Measurements from ENCODE around the gene LRRC8E. TPM values are rescaled to one million over a fixed set of nuclear protein-coding genes. Genes with fewer than 3 reads are reported as not detected.

Gene LRRC8E
- total RNA-seq, 1 experiment from 2014 or later = 18.1 TPM

- Histone ChIP-seq H3K27me3 (ENCODE audit: insufficient read depth, low read length) (no peaks in the 10 kb centered on the region), H3K4me1 (ENCODE audit: control insufficient read depth in 1 of 2, insufficient read depth in 2 of 2, low read length in 2 of 2) (peaks cover 11 to 23% of the 10 kb centered on the region in 2 experiments; a peak in 3 of 4 replicates), H3K79me2 (ENCODE audit: insufficient read depth, low read length) (no peaks in the 10 kb centered on the region), H3K9me3 (ENCODE audit: control insufficient read depth in 1 of 2, insufficient read depth in 1 of 2, low read depth in 1 of 2, low read length in 2 of 2) (no peaks in the 10 kb centered on the region), H3K9me2 (ENCODE audit: insufficient read depth) (no peaks in the 10 kb centered on the region), H3K27ac (ENCODE audit: low read depth, low read length) (no peak overlapping the region), H4K20me1 (ENCODE audit: insufficient read depth) (no peaks in the 10 kb centered on the region), H3K4me2 (ENCODE audit: low read length) (no peak overlapping the region), H2AFZ (ENCODE audit: low read depth, low read length, poor library complexity, severe bottlenecking) (no peak overlapping the region), H3K4me3 (replicated peaks in 1 of 2; ENCODE audit: low read depth in 1 of 2, low read length in 2 of 2) (no peak overlapping the region), H3K9ac (ENCODE audit: low read length) (no peak overlapping the region), H3K36me3 (ENCODE audit: control insufficient read depth in 1 of 2, insufficient read depth in 2 of 2, low read length in 2 of 2) (no peaks in the 10 kb centered on the region)
- ChIA-PET POLR2A (no interaction called here), RAD21 (ENCODE audit: low non-redundant PET in 1 of 2, low total read pairs in 2 of 2, uncharacterized antibody in 2 of 2, unreplicated experiment in 2 of 2) (interaction anchor here in 1 of 2 experiments (0.7 kb wide), 1 partner anchor 13 kb away, joined by 3 read pairs; no protein-coding TSS in a partner anchor), CTCF (no interaction called here)
- BruUV-seq (replicated peaks) = no TSS peak
- intact Hi-C loops (cut with micrococcal nuclease) = no loop called here
- DNase-seq (ENCODE audit: low read depth, low spot score) (no peak), ATAC-seq (no peak)
- no peak for TF ChIP-seq ELF1 (IDR thresholded peaks at IDR 0.05; ENCODE audit: borderline replicate concordance, low read depth)
Observed at GRCh38 chr19:7855426-7856108, 32.7 kb upstream of the LRRC8E start.

GRCh38 chr19:7856109-7856591, 32.2 kb upstream of the LRRC8E start:
- RAD21 ChIA-PET (ENCODE audit: low non-redundant PET in 1 of 2, low total read pairs in 2 of 2, uncharacterized antibody in 2 of 2, unreplicated experiment in 2 of 2) = no interaction called here
- Histone ChIP-seq H3K9ac (ENCODE audit: low read length) (no peak overlapping the region), H3K79me2 (ENCODE audit: insufficient read depth, low read length) (no peaks in the 10 kb centered on the region), H3K4me3 (replicated peaks in 1 of 2; ENCODE audit: low read depth in 1 of 2, low read length in 2 of 2) (no peak overlapping the region), H3K4me2 (ENCODE audit: low read length) (no peak overlapping the region), H3K36me3 (ENCODE audit: control insufficient read depth in 1 of 2, insufficient read depth in 2 of 2, low read length in 2 of 2) (no peaks in the 10 kb centered on the region), H3K4me1 (ENCODE audit: control insufficient read depth in 1 of 2, insufficient read depth in 2 of 2, low read length in 2 of 2) (peaks cover 11 to 23% of the 10 kb centered on the region in 2 experiments; a peak in 3 of 4 replicates), H3K9me3 (ENCODE audit: control insufficient read depth in 1 of 2, insufficient read depth in 1 of 2, low read depth in 1 of 2, low read length in 2 of 2) (no peaks in the 10 kb centered on the region), H3K27me3 (ENCODE audit: insufficient read depth, low read length) (no peaks in the 10 kb centered on the region), H4K20me1 (ENCODE audit: insufficient read depth) (no peaks in the 10 kb centered on the region), H3K27ac (ENCODE audit: low read depth, low read length) (no peak overlapping the region), H2AFZ (ENCODE audit: low read depth, low read length, poor library complexity, severe bottlenecking) (no peak overlapping the region), H3K9me2 (ENCODE audit: insufficient read depth) (no peaks in the 10 kb centered on the region)
- no peak for TF ChIP-seq FOSL1 (IDR thresholded peaks at IDR 0.05; ENCODE audit: low read depth)
- no peak for TF ChIP-seq ELF1 (IDR thresholded peaks at IDR 0.05; ENCODE audit: borderline replicate concordance, low read depth)
- no peak for TF ChIP-seq EZH2 (IDR thresholded peaks at IDR 0.05)
- TF ChIP-seq POLR2AphosphoS5 (IDR thresholded peaks at IDR 0.05; ENCODE audit: low read depth, low read length) = no peak
- TF ChIP-seq SIN3A (IDR thresholded peaks at IDR 0.05; ENCODE audit: low read depth) = no peak
- TF ChIP-seq, protein P1, sequence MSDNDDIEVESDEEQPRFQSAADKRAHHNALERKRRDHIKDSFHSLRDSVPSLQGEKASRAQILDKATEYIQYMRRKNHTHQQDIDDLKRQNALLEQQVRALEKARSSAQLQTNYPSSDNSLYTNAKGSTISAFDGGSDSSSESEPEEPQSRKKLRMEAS (IDR thresholded peaks at IDR 0.05) = no peak
- TF ChIP-seq SP1 (IDR thresholded peaks at IDR 0.05; ENCODE audit: low read depth) = no peak
- TF ChIP-seq, protein P2, sequence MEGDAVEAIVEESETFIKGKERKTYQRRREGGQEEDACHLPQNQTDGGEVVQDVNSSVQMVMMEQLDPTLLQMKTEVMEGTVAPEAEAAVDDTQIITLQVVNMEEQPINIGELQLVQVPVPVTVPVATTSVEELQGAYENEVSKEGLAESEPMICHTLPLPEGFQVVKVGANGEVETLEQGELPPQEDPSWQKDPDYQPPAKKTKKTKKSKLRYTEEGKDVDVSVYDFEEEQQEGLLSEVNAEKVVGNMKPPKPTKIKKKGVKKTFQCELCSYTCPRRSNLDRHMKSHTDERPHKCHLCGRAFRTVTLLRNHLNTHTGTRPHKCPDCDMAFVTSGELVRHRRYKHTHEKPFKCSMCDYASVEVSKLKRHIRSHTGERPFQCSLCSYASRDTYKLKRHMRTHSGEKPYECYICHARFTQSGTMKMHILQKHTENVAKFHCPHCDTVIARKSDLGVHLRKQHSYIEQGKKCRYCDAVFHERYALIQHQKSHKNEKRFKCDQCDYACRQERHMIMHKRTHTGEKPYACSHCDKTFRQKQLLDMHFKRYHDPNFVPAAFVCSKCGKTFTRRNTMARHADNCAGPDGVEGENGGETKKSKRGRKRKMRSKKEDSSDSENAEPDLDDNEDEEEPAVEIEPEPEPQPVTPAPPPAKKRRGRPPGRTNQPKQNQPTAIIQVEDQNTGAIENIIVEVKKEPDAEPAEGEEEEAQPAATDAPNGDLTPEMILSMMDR (IDR thresholded peaks at IDR 0.05 in 2 of 3, conservative IDR thresholded peaks at IDR 0.05 in 1 of 3; ENCODE audit: borderline replicate concordance in 1 of 3, insufficient read depth in 1 of 3, low read depth in 2 of 3, low read length in 2 of 3) = no peak
- TF ChIP-seq SRF (IDR thresholded peaks at IDR 0.05; ENCODE audit: low read depth) = no peak
- no peak for TF ChIP-seq ZFX (IDR thresholded peaks at IDR 0.05)
- no peak for TF ChIP-seq ATF3 (IDR thresholded peaks at IDR 0.05)
- POLR2A ChIA-PET = no interaction called here
- DNase-seq (ENCODE audit: low read depth, low spot score) = no peak
- BruUV-seq (replicated peaks) = no TSS peak
- CTCF ChIA-PET = no interaction called here
- intact Hi-C loops (cut with micrococcal nuclease) = no loop called here
- ATAC-seq = no peak

Measured in HCT116 (cell line).